SU-DHL-6 (cell line): ENCODE measurements around the gene COL6A2.

Source experiments
- H2AFZ ChIP-seq: fragments of 200-600 bp; sonication (generic); 2 replicates; pipeline ENCODE4 v1.6.1; 2014; ENCODE audit warnings: low read depth, mild to moderate bottlenecking, moderate library complexity, mixed read lengths, antibody characterized with exemption, low read length; ENCODE audit not compliant: severe bottlenecking
- H3F3A ChIP-seq: fragments of 200-600 bp; shearing (Covaris generic); 2 replicates; pipeline ENCODE4 v1.6.0; 2016; ENCODE audit warnings: antibody characterized with exemption, mild to moderate bottlenecking; ENCODE audit not compliant: insufficient read depth
- H3K27ac ChIP-seq: fragments of 200-600 bp; sonication (generic); 2 replicates; pipeline ENCODE4 v1.5.1; 2016; ENCODE audit warnings: low read depth, mild to moderate bottlenecking, low read length, moderate library complexity, mixed read lengths
- H3K27me3 ChIP-seq: fragments of 200-600 bp; sonication (generic), shearing (Covaris generic); 2 replicates; pipeline ENCODE4 v1.6.0; 2014; ENCODE audit warnings: mild to moderate bottlenecking, low read length
- H3K36me3 ChIP-seq: fragments of 200-600 bp; sonication (generic); 2 replicates; pipeline ENCODE4 v1.6.1; 2014; ENCODE audit warnings: mild to moderate bottlenecking, low read length, mixed read lengths
- H3K4me2 ChIP-seq: fragments of 300-600, 200-600 bp; shearing (Covaris generic), sonication (generic); 2 replicates; pipeline ENCODE4 v1.6.0; 2014; ENCODE audit warnings: low read length, low read depth, mild to moderate bottlenecking; ENCODE audit not compliant: poor library complexity, severe bottlenecking
- H3K4me3 ChIP-seq: fragments of 200-600 bp; sonication (generic); 2 replicates; pipeline ENCODE4 v1.5.1; 2014; ENCODE audit warnings: antibody characterized with exemption, low read length, mild to moderate bottlenecking, mixed read lengths; ENCODE audit not compliant: insufficient read depth, poor library complexity, severe bottlenecking
- H3K79me2 ChIP-seq: fragments of 200-600 bp; sonication (generic); 2 replicates; pipeline ENCODE4 v1.6.1; 2014; ENCODE audit warnings: mild to moderate bottlenecking, low read length, moderate library complexity; ENCODE audit not compliant: insufficient read depth
- H3K9ac ChIP-seq: fragments of 200-600 bp; sonication (generic); 2 replicates; pipeline ENCODE4 v1.7.0; 2014; ENCODE audit warnings: mild to moderate bottlenecking, low read length
- H3K9me2 ChIP-seq: fragments of 200-600 bp; sonication (generic); replicated peaks from 2 replicates; pipeline ENCODE4 v1.6.1; 2014; ENCODE audit warnings: low read length; ENCODE audit not compliant: insufficient read depth
- H3K9me3 ChIP-seq: fragments of 200-600 bp; sonication (generic); 2 replicates; pipeline ENCODE4 v1.6.1; 2014; ENCODE audit warnings: low read length, mixed read lengths; ENCODE audit not compliant: insufficient read depth
- H4K20me1 ChIP-seq: fragments of 200-600 bp; sonication (generic); 2 replicates; pipeline ENCODE4 v1.6.1; 2014; ENCODE audit warnings: low read depth, mild to moderate bottlenecking, antibody characterized with exemption, low read length, moderate library complexity, mixed read lengths
- CTCF ChIP-seq: fragments of 200-600 bp; sonication (generic); IDR thresholded peaks from one replicate; pipeline ENCODE4 v1.5.1; 2017; ENCODE audit warnings: antibody characterized with exemption, mild to moderate bottlenecking, low read length, moderate library complexity; ENCODE audit not compliant: insufficient read depth, poor library complexity, severe bottlenecking
- EZH2phosphoT487 ChIP-seq: fragments of 200-600 bp; sonication (generic), shearing (Covaris generic); conservative IDR thresholded peaks from 2 replicates; pipeline ENCODE4 v1.6.1; 2018; ENCODE audit warnings: mild to moderate bottlenecking, antibody characterized with exemption, low read length, moderate library complexity, mixed read lengths

COL6A2 gene

GRCh38 chr21:46097336-46098293, at the start of gene COL6A2:
Gene COL6A2, plus strand, starts transcription at chr21:46098112.
- no peaks in the 10 kb centered on the region for H4K20me1 ChIP-seq
- no peak within 1 kb of the TSS for H3K9ac ChIP-seq
- H3K4me2 ChIP-seq: no peak within 1 kb of the TSS
- H3F3A ChIP-seq: no peaks in the 10 kb centered on the region
- no peaks in the 10 kb centered on the region for H3K9me2 ChIP-seq
- no peak within 1 kb of the TSS for H3K4me3 ChIP-seq
- H3K9me3 ChIP-seq: peaks cover 5% of the 10 kb centered on the region; the same call in 1 of the 2 replicates
- no peak within 1 kb of the TSS for H2AFZ ChIP-seq
- H3K27me3 ChIP-seq: no peaks in the 10 kb centered on the region
- TF ChIP-seq EZH2phosphoT487: no peak
- TF ChIP-seq CTCF: no peak
- H3K27ac ChIP-seq: no peak within 1 kb of the TSS
- no peaks in the 10 kb centered on the region for H3K36me3 ChIP-seq
- H3K79me2 ChIP-seq: no peaks in the 10 kb centered on the region

GRCh38 chr21:46048926-46049889, 48.7 kb upstream of the COL6A2 start:
- Histone ChIP-seq H3K79me2 (no peaks in the 10 kb centered on the region), H3K9me3 (no peaks in the 10 kb centered on the region), H3K4me2 (no peak overlapping the region), H3F3A (no peaks in the 10 kb centered on the region; the same call in 1 of the 2 replicates), H3K9me2 (no peaks in the 10 kb centered on the region), H3K27ac (no peak overlapping the region), H4K20me1 (no peaks in the 10 kb centered on the region), H2AFZ (no peak overlapping the region), H3K36me3 (no peaks in the 10 kb centered on the region), H3K27me3 (no peaks in the 10 kb centered on the region), H3K4me3 (no peak overlapping the region), H3K9ac (no peak overlapping the region)
- TF ChIP-seq EZH2phosphoT487 (no peak), CTCF (no peak)

- no peak overlapping the region for H3K27ac ChIP-seq
- TF ChIP-seq CTCF: no peak
- no peak for TF ChIP-seq EZH2phosphoT487
- no peaks in the 10 kb centered on the region; the same call in 1 of the 2 replicates for H3F3A ChIP-seq
- H3K36me3 ChIP-seq: no peaks in the 10 kb centered on the region
- H3K79me2 ChIP-seq: no peaks in the 10 kb centered on the region
- H3K4me2 ChIP-seq: no peak overlapping the region
- no peaks in the 10 kb centered on the region for H3K9me2 ChIP-seq
- no peak overlapping the region for H2AFZ ChIP-seq
- H3K27me3 ChIP-seq: no peaks in the 10 kb centered on the region
- no peaks in the 10 kb centered on the region for H4K20me1 ChIP-seq
- H3K4me3 ChIP-seq: no peak overlapping the region
- no peak overlapping the region for H3K9ac ChIP-seq
- H3K9me3 ChIP-seq: no peaks in the 10 kb centered on the region
Observed at GRCh38 chr21:46049890-46050667, 47.8 kb upstream of the COL6A2 start.
